GM21825 (cell line): ENCODE data around the gene MANEA.
"Not testable (repeated sequence)": the region's sequence is repeated elsewhere in the genome, so short reads cannot be mapped to it uniquely, and the experiment has no call there.

Experiments used
- ATAC-seq: cut with Tn5 transposase; IDR thresholded peaks from one replicate; pipeline ENCODE4 v1.9.1; 2021; ENCODE audit warnings: mild to moderate bottlenecking, moderate library complexity; ENCODE audit not compliant: unreplicated experiment

The MANEA gene

GRCh38 chr6:95577304-95578105 lies at the start of gene MANEA:
TSS of gene MANEA (plus strand) at chr6:95577535. CDS start at chr6:95586440, 8,905 bp downstream.
- peak; percentile 78 for ATAC-seq

- ATAC-seq, result no peak
Measured at GRCh38 chr6:95529762-95530161, 47.6 kb upstream of the MANEA start.

- no peak for ATAC-seq
Measured at GRCh38 chr6:95530176-95530819, 47.0 kb upstream of the MANEA start.

- ATAC-seq, result no peak
Measured at GRCh38 chr6:95543798-95544197, 33.5 kb upstream of the MANEA start.

GRCh38 chr6:95544517-95545225 lies 32.7 kb upstream of the MANEA start:
- no peak for ATAC-seq

GRCh38 chr6:95545226-95545625 lies 32.1 kb upstream of the MANEA start:
- ATAC-seq, result no peak

- no peak for ATAC-seq
Measured at GRCh38 chr6:95545686-95546085, 31.6 kb upstream of the MANEA start.

- no peak for ATAC-seq
Measured at GRCh38 chr6:95546148-95546547, 31.2 kb upstream of the MANEA start.

GRCh38 chr6:95547043-95547442 lies 30.3 kb upstream of the MANEA start:
- ATAC-seq, result no peak

GRCh38 chr6:95548188-95548786 lies 29.0 kb upstream of the MANEA start:
- ATAC-seq, result no peak

- no peak for ATAC-seq
Measured at GRCh38 chr6:95551678-95552324, 25.5 kb upstream of the MANEA start.

GRCh38 chr6:95553880-95554279 lies 23.5 kb upstream of the MANEA start:
- ATAC-seq, result no peak

GRCh38 chr6:95560956-95561355 lies 16.4 kb upstream of the MANEA start:
- ATAC-seq, result not testable (repeated sequence)

- ATAC-seq, result no peak
Measured at GRCh38 chr6:95569560-95569959, 7.8 kb upstream of the MANEA start.

GRCh38 chr6:95572098-95572497 lies 5.2 kb upstream of the MANEA start:
- ATAC-seq, result no peak

GRCh38 chr6:95574811-95575210 lies 2.5 kb upstream of the MANEA start:
- ATAC-seq, result no peak

GRCh38 chr6:95576218-95576997 lies 927 bp upstream of the MANEA start:
- ATAC-seq, result peak; percentile 28

- no peak for ATAC-seq
Measured at GRCh38 chr6:95576998-95577303, 384 bp upstream of the MANEA start.

- ATAC-seq, result peak; percentile 12
Measured at GRCh38 chr6:95578106-95578410, 723 bp downstream of the MANEA start.

- ATAC-seq, result no peak
Measured at GRCh38 chr6:95581073-95581472, 3.7 kb downstream of the MANEA start.
